Astrocyte of the hippocampus (primary cell): Measurements from ENCODE around the gene STUM.
"Not testable (repeated sequence)": the region's sequence is repeated elsewhere in the genome, so short reads cannot be mapped to it uniquely, and the experiment has no call there.

Source experiments
- DNase-seq: peaks from one replicate; pipeline ENCODE4 v3.0.0; 2011; ENCODE audit warnings: low read depth, low spot score

STUM gene

DNA sequence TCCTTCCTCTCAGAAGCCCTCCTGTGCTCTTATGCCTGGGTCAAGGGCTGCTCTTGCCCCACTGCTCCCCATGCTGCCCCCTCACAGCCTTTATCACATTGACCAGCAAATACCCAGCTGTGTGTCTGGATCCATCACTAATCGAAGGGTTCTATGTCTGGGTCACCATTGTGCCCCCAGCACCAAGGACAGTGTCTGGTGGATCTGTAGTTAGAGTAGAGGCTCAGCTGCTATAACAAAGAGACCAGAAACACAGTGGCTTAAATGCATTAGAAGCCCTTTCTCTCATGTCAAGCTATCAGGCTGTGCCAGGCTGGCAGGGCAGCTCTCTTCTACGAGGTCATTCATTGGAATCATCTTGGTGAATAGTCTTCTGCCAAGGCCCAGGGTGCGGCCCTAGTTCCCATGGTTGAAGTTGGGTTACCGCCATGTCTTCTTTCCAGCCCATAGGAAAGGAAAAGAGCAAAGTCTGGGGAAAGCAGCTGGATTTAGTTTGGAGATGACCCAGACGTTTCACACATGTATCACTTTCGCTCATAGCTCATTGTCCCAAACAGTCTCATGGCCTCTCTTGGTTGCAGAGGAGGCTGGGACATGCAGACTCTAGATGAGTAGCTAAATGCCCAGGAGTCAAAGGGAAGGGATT lies 32.2 kb downstream of the STUM start:
- DNase-seq: no peak

GRCh38 chr1:226581650-226582330 lies 33.2 kb downstream of the STUM start:
- DNase-seq: no peak

DNA sequence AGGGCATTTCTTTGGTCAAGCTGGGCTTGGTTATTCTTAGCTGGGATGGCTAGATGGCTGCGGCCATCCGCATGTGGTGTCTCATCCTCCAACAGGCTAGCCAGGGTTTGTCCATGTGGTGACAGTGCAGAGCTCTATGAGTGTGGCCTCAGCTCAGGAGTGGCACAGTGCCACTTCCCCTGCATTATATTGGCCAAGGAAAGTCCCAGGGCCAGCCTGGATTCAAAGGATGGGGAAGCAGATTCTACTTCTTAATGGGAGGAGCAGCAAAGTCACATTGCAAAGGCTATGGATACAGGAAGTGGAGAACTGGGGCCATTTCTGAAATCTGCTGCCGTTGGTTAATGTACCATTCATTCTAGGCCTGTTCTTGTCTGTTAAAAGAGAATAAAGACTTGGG lies 34.4 kb downstream of the STUM start:
- no peak for DNase-seq

GRCh38 chr1:226584164-226584563 lies 35.6 kb downstream of the STUM start:
- DNase-seq: no peak

DNA sequence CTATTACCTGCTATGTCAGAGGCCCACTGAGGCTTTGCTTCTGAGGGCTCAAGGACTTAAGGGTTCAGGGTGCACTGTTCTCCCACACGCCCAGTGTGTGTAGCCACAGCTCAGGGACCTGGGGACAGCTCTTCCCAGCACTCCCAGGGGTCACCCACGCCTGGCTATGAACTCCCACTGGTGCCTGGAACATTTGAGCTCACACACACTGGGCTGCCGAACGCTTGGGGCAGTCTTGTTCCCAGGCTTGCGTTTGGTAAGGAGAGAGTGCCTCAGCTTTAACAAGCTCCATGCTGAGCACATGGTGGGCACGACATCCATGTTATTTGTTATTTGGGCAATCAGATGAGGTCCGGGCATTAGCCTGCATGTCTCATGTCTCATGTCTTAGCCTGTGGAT lies 37.6 kb downstream of the STUM start:
- DNase-seq: no peak

- DNase-seq: no peak
These were observed 38.3 kb downstream of the STUM start for GRCh38 chr1:226586650-226587422.

DNA sequence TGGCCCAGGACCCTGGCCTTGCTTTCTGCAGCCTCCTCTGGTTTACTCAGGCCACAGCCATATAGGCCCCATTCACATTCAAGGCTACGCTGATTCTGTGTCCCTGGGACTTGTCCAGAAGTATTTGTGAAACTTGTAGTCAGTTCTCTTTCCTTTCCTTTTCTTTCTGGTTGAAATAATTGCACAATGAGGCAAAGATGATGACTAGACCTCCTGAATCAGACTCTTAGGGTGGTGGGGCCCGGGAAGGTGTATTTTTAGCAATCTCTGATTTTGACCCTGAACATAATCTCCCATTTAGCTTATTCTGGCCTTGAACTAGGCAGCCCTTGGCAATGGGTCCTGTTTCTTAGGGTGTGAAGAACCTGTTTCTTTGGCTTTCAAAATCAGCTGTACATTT lies 39.9 kb downstream of the STUM start:
- DNase-seq: no peak

GRCh38 chr1:226589008-226589733 lies 40.6 kb downstream of the STUM start:
- DNase-seq: no peak

DNA sequence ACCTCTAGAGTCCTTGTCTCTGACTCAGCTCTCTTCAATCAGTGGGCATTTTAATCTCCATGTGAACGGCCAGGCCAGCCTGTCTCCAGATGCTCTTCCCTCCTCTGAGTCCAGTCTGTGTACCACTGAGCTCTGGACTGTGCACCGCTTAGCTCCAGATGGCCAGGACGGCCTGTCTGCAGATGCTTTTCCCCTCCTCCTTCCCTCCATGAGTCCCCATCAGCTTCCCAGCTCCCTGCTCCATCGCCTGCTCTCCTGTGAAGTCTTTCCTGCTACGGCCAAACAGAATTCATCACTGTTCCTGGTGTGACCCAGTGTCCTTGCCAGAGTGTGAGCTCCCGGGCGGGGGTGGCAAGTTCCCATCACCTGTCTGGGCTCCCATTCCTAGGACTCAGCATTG lies 42.0 kb downstream of the STUM start:
- no peak for DNase-seq

DNA sequence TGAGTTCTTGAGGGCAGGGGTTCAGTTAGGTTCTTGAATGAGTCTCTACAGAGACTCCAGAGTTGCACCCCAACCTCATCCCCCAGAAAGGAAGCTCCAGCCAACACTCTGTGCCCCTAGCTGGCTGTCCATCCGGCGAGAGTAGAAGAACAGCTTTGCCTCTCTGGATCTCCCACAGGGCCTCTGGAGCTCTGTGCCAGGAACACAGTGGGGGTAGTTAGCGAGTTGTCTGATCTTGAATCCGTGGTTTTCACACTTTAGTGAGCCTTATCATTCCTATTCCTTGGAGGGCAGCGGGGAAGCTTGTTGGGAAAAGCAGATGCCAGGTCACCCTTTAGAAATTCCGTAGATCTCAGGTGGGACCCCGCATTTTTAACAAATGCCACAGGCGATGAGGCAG lies 45.0 kb downstream of the STUM start:
- no peak for DNase-seq

GRCh38 chr1:226596531-226597165 lies 48.1 kb downstream of the STUM start:
- DNase-seq: no peak

DNA sequence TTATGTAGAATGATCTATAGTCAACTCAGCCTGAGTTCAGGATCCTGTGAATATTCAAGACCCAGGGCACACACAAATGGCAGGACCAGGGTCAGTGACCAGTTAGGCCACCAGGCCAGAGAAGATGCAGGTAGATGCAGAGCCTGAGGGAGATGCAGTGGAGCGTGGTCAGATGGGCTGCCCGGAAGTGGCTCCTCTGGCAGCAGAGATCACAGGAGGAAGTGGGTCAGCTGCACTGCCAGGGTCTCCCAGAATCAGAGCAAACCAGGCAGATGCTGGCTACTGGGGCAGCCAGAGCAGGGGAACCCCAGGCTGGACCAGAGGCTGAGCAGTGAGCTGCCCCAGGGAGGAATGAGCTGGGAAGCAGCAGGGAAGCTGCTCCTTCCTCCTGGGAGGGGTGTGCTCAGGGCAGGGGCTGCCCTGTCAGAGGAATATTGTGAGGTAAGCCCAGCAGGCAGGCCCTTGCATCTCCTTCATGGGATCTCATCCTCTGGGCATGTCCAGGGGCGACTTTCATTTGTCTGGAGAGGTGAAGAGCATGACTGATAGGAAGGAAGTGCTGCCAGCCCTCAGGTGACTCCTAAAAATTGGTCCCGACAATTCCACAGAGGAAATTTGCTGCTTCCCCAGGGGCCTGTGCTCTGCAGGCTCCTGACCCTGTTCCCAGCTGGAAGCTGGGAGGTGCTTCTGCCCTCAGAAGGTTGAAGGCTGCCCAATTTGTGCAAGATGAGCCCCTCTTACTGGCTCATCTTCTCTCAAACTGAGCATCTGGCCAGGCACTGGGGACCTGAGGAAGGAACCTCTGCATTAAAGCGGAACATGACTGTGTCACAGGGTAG lies 49.3 kb downstream of the STUM start:
- DNase-seq: no peak

DNA sequence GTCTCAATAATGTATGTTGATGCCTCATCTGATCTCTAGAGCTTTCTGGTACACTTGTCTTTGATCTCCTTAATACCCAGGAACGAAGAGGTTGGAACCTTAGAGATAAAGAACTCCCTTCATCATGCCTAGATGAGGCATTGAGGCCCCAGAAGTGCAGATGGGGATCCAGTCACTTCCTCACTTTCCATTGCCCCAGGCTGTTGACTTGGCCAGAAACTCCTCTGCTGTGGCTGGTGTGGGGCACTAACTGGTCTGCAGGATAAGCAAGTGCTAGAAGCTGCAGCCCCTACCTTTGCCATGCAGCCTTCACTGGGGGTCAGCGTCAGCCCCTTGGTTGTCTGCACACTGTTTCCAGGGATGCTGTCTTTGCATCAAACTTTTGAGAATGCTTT lies 49.9 kb downstream of the STUM start:
- no peak for DNase-seq

GRCh38 chr1:226598955-226599354 lies 50.4 kb downstream of the STUM start:
- DNase-seq: not testable (repeated sequence)

GRCh38 chr1:226599636-226600238 lies 51.2 kb downstream of the STUM start:
- no peak for DNase-seq

DNA sequence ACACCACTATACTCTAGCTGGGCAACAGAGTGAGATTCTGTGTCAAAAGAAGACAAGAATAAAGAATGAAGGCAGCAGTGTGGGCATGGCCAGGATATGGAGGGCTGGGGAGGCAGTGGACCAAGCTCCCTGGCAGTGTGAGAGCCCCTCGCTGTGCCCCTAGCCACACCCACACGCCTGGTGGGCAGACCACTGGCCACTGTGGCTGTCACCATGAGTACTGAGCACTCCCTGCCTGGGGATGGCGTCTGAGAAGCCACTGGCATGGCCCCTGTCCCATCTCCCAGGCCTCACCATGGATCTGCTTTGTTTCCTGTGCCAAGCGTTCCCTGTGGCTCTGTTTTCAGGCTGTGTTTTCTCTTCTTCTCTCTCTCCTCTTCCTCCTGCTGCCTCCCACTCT lies 51.7 kb downstream of the STUM start:
- DNase-seq: no peak

DNA sequence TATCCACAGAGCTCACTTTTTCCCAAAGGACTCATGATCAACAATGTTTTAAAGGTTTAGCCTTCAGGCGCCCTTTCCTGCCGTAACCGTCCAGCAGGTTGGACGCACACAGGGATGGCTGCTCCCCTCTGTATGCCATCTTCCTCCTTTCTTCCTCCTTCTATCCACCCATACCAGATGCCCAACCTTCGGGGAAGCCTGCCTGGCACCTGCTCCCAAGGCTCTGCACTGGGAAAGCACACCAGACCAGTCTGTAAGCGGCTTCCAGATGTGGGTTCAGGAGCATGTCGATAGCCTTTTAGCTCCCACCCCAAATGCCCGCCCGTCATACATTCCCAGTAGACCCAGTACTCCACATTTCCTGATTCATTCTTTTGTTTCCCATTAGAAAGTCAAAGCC lies 52.9 kb downstream of the STUM start:
- no peak for DNase-seq

DNA sequence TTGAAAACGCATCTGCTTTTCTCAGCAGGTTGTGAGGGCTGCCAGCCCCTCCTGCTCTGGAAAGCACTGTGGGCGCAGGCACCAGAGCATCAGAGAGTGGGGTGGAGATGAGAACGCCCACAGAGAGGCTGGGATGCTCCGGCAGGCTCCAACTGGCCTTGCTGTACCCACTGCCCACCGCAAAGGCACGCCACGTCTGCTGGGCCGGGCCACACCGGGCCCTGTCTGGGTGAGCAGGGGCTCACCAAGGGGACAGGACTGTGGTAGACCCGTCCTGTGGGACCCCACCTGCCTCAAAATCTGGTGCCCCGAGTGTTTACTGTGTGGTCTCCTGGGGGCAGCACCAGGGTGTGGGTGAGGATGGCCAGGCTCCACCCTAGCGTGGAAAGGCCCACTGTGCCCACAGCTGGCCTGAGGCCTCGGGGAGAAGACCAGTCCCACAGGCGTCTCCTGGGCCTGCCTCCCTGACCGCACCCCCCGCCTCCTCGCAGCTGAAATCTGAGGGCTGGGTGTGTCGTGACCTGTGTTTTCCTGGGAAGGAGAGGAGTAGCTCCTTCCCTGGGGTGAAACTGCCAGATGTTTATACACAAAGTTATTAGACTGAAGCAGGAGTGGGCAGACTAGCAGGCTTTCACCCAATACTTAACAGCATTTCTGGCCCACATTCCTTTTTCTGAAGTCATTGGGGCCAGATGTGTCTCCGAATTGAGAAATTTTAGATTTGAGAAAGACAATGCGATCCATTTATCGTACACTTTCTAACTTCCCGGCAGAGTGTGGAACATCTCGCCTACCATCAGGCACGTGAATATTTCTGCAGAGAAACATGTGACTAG lies 53.8 kb downstream of the STUM start:
- DNase-seq: no peak

- peak; percentile 33 for DNase-seq
These were observed 54.7 kb downstream of the STUM start for GRCh38 chr1:226603022-226603857.
